Trophoblast cell (in vitro differentiated cells and primary cell): ENCODE measurements around the gene PLS3.
A peak's percentile ranks its signal among the peaks of the same experiment; 100 is the strongest.

Source experiments
- DNase-seq, 2 donors: peaks; one replicate each; pipeline ENCODE4 v3.0.0-alpha.2; 2016
- H2AFZ ChIP-seq: 2 replicates; pipeline ENCODE4 v1.6.1; 2013; ENCODE audit warnings: low read length, moderate library complexity, mild to moderate bottlenecking; ENCODE audit not compliant: insufficient read depth, poor library complexity
- H2AK5ac ChIP-seq: 2 replicates; pipeline ENCODE4 v1.6.1; 2013; ENCODE audit warnings: mild to moderate bottlenecking, low read length
- H2BK120ac ChIP-seq: 2 replicates; pipeline ENCODE4 v1.6.1; 2013; ENCODE audit warnings: low read length, mild to moderate bottlenecking, moderate library complexity; ENCODE audit not compliant: insufficient read depth, poor library complexity
- H2BK12ac ChIP-seq: 2 replicates; pipeline ENCODE4 v1.6.1; 2013; ENCODE audit warnings: mild to moderate bottlenecking, low read length, moderate library complexity
- H2BK5ac ChIP-seq: 2 replicates; pipeline ENCODE4 v1.6.1; 2013; ENCODE audit warnings: low read length, low read depth, moderate library complexity, mild to moderate bottlenecking; ENCODE audit not compliant: poor library complexity
- H3K14ac ChIP-seq: 2 replicates; pipeline ENCODE4 v1.6.1; 2013; ENCODE audit warnings: mild to moderate bottlenecking, low read length
- H3K18ac ChIP-seq: 2 replicates; pipeline ENCODE4 v1.6.1; 2013; ENCODE audit warnings: mild to moderate bottlenecking, low read length
- H3K23ac ChIP-seq: 2 replicates; pipeline ENCODE4 v1.6.1; 2013; ENCODE audit warnings: low read length
- H3K27ac ChIP-seq: 2 replicates; pipeline ENCODE4 v1.5.1; 2013; ENCODE audit warnings: low read depth, mild to moderate bottlenecking, inconsistent platforms, low read length, moderate library complexity
- H3K27me3 ChIP-seq: 2 replicates; pipeline ENCODE4 v1.6.1; 2013; ENCODE audit warnings: inconsistent platforms, mild to moderate bottlenecking, low read length, moderate library complexity; ENCODE audit not compliant: insufficient read depth
- H3K36me3 ChIP-seq, 2 experiments: 1 replicate in 1 of 2; 2 replicates in 1 of 2; pipeline ENCODE4 v1.6.1; 2013; ENCODE audit warnings: low read length in 2 of 2, mild to moderate bottlenecking in 2 of 2, moderate library complexity in 1 of 2; ENCODE audit not compliant: insufficient read depth in 2 of 2, control insufficient read depth in 1 of 2
- H3K4ac ChIP-seq: 2 replicates; pipeline ENCODE4 v1.6.1; 2013; ENCODE audit warnings: low read depth, mild to moderate bottlenecking, low read length, moderate library complexity
- H3K4me1 ChIP-seq, 2 experiments: 1 replicate in 1 of 2; 2 replicates in 1 of 2; pipeline ENCODE4 v1.6.1; 2013; ENCODE audit warnings: low read length in 2 of 2, mild to moderate bottlenecking in 2 of 2, moderate library complexity in 1 of 2; ENCODE audit not compliant: insufficient read depth in 2 of 2, control insufficient read depth in 1 of 2
- H3K4me2 ChIP-seq: 2 replicates; pipeline ENCODE4 v1.6.1; 2013; ENCODE audit warnings: inconsistent platforms, mild to moderate bottlenecking, low read length, moderate library complexity
- H3K4me3 ChIP-seq: 2 replicates; pipeline ENCODE4 v1.5.1; 2013; ENCODE audit warnings: mild to moderate bottlenecking, low read depth, low read length, inconsistent platforms
- H3K79me1 ChIP-seq: one replicate; pipeline ENCODE4 v1.6.1; 2013; ENCODE audit warnings: low read length
- H3K79me2 ChIP-seq: 2 replicates; pipeline ENCODE4 v1.6.1; 2013; ENCODE audit warnings: low read length, mild to moderate bottlenecking; ENCODE audit not compliant: control insufficient read depth, insufficient read depth, poor library complexity
- H3K9ac ChIP-seq: 2 replicates; pipeline ENCODE4 v1.6.1; 2013; ENCODE audit warnings: mild to moderate bottlenecking, low read length
- H3K9me3 ChIP-seq: 2 replicates; pipeline ENCODE4 v1.6.1; 2013; ENCODE audit warnings: low read depth, mild to moderate bottlenecking, control low read depth, inconsistent platforms, low read length; ENCODE audit not compliant: insufficient read depth
- H4K12ac ChIP-seq: 2 replicates; pipeline ENCODE4 v1.6.1; 2013; ENCODE audit warnings: low read depth, mild to moderate bottlenecking, low read length, moderate library complexity
- H4K8ac ChIP-seq: 2 replicates; pipeline ENCODE4 v1.6.1; 2013; ENCODE audit warnings: low read depth, mild to moderate bottlenecking, low read length, moderate library complexity
- H4K91ac ChIP-seq: one replicate; pipeline ENCODE4 v1.6.1; 2013; ENCODE audit warnings: low read depth, mild to moderate bottlenecking, low read length, moderate library complexity
- WGBS: extraction: QIAGEN DNeasy Blood & Tissue Kit; methylation state at CpG from one replicate; pipeline ENCODE4 v1.1.7; 2013; ENCODE audit warnings: missing lambda C conversion rate; ENCODE audit not compliant: insufficient read length, insufficient coverage; ENCODE audit errors: extremely low coverage; 5-methylcytosine and 5-hydroxymethylcytosine counted together

The PLS3 gene

DNA sequence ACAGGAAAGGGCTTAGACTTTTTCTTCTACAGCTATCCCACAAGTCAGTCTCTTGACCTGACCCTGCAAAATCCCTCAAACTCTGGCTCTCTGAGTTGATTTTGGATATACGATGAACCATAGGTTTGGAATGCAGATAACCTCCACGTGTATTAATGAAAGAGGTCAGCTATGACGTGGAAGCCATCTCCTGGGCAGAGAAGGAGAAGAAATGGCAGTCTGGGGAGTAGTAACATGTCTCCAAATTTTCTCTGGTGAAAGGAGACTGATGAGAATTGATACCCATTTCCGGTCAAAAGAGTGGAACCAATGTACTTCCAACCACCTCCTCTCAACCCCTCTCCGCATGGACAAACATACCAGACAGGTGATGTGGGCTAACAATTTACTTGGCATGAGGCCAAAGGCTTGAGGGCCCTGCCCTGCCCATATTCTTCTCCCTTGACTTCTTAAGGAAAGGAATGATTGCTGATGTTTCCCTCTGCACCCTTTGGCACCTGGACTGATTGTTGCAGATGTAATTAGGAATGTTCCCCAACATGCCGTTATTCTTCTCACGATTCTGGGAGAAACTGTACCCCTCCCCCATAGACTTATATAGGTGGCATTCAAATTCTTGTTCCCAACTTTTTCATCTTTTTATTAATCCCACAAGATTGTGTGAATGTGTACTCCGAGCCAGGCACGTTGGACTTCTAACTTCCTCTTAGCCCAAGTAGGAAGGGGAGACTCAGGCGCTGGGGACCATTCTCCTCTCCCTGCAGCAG is 580 bp upstream of the PLS3 start:
- peak overlapping the region; percentile 71 for H4K91ac ChIP-seq
- H3K4me3 ChIP-seq, result peak overlapping the region; percentile 92
- H3K79me1 ChIP-seq, result peaks cover 14% of the 10 kb centered on the region
- peak overlapping the region; percentile 49 for H2BK120ac ChIP-seq
- no peak overlapping the region for H3K4ac ChIP-seq
- H3K23ac ChIP-seq, result no peak overlapping the region
- peak overlapping the region; percentile 49 for H2BK5ac ChIP-seq
- peak overlapping the region; percentile 67 for H3K27ac ChIP-seq
- H3K4me1 ChIP-seq, result peaks cover 3 to 7% of the 10 kb centered on the region in 2 experiments
- no CpG with 5 or more reads among the region's 10 CpGs for WGBS
- peak overlapping the region; percentile 53 for H2BK12ac ChIP-seq
- no peak overlapping the region for H3K18ac ChIP-seq
- peaks cover 12% of the 10 kb centered on the region for H3K79me2 ChIP-seq
- H3K9me3 ChIP-seq, result no peaks in the 10 kb centered on the region
- H2AFZ ChIP-seq, result peak overlapping the region; percentile 17
- DNase-seq, result peak; percentile 67 to 80
- H3K4me2 ChIP-seq, result peak overlapping the region; percentile 74
- H3K9ac ChIP-seq, result no peak overlapping the region
- H3K36me3 ChIP-seq, result no peaks in the 10 kb centered on the region
- H3K27me3 ChIP-seq, result no peaks in the 10 kb centered on the region
- no peak overlapping the region for H3K14ac ChIP-seq
- no peak overlapping the region for H4K12ac ChIP-seq
- peak overlapping the region; percentile 48 for H4K8ac ChIP-seq
- no peak overlapping the region for H2AK5ac ChIP-seq

DNA sequence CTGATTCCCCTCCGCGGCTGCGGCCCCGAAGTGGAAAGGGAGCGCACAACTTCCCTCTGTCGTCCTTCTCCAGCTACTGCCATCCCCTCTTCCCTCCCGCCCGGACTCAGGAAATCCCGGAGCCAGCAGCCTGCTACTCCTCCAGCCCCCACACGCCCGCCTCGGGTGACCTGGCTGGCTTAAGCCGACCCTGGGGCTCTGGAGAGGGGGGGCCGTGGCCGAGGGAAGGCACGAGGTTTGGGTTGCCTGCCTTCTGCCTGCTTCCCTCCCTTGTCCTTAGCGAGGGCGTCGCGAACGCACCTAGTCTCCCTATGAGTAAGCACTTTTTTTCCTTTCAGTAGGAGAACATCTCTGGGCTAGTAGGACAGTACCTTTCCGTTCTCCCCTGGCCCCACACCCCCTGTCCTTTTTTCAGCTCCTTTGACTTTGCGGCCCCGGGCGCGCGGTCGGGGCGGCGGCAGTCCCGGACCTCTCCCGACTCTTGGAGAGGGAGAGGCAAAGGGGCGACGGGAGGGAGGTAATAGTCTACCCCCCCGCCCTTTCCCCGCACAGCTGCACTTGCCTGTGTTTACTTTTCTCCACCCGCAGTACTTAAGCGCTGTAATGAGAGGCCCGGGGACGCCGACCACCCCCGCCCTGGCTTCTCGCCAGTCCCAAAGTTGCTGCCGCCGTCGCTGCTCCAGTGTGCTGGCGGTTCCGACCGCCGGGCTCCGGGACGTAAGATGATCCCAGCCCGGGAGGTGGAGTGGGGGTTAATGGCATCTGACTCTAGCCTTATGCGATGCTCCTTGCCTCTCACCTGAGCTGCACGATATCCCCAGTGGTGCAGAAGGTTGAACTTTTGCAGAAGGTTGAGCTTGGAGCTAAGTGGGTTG is 868 bp downstream of the PLS3 start:
- peak overlapping the region; percentile 93 for H3K27ac ChIP-seq
- peak overlapping the region; percentile 27 for H4K12ac ChIP-seq
- no peaks in the 10 kb centered on the region for H3K27me3 ChIP-seq
- H3K4ac ChIP-seq, result peak overlapping the region; percentile 99
- peak overlapping the region; percentile 15 for H2BK12ac ChIP-seq
- H3K79me1 ChIP-seq, result peaks cover 14% of the 10 kb centered on the region
- peak overlapping the region; percentile 68 for H3K14ac ChIP-seq
- peak overlapping the region; percentile 76 for H2BK120ac ChIP-seq
- H3K9ac ChIP-seq, result peak overlapping the region; percentile 50
- peak overlapping the region; percentile 75 for H2AFZ ChIP-seq
- H3K9me3 ChIP-seq, result no peaks in the 10 kb centered on the region
- peak overlapping the region; percentile 85 for H4K8ac ChIP-seq
- peak; percentile 3 to 27 for DNase-seq
- peak overlapping the region; percentile 76 for H3K18ac ChIP-seq
- H3K4me2 ChIP-seq, result peak overlapping the region; percentile 74
- peak overlapping the region; percentile 49 for H3K23ac ChIP-seq
- peak overlapping the region; percentile 92 for H3K4me3 ChIP-seq
- H2BK5ac ChIP-seq, result peak overlapping the region; percentile 67
- no CpG with 5 or more reads among the region's 55 CpGs for WGBS
- peaks cover 12% of the 10 kb centered on the region for H3K79me2 ChIP-seq
- H2AK5ac ChIP-seq, result peak overlapping the region; percentile 15
- peak overlapping the region; percentile 96 for H4K91ac ChIP-seq
- no peaks in the 10 kb centered on the region for H3K36me3 ChIP-seq
- peaks cover 3 to 7% of the 10 kb centered on the region in 2 experiments for H3K4me1 ChIP-seq

DNA sequence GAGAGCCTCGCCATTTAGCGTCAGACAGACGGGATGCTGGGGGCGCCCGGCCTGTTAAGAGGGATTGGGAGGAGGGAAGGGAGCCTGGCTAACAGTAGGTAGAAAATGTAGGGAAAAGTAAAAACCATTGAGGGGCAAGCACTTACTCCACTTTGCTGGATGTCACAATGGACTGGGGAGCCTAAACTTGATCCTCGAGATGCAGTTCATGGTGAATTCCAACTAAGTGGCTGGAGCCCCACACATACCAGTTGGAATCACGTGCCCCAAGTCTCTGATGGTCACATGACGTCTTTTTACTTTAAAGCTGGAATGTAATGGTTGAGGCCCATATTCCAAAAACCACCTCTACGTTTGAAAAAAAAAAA is 1.5 kb downstream of the PLS3 start:
- no peak overlapping the region for H2AK5ac ChIP-seq
- no peak overlapping the region for H4K91ac ChIP-seq
- H4K8ac ChIP-seq, result no peak overlapping the region
- peak overlapping the region; percentile 27 for H4K12ac ChIP-seq
- DNase-seq, result no peak
- WGBS, result no CpG with 5 or more reads among the region's 9 CpGs
- peaks cover 3 to 7% of the 10 kb centered on the region in 2 experiments for H3K4me1 ChIP-seq
- peak overlapping the region; percentile 67 for H2BK5ac ChIP-seq
- H3K9ac ChIP-seq, result peak overlapping the region; percentile 50
- H3K9me3 ChIP-seq, result no peaks in the 10 kb centered on the region
- H3K79me1 ChIP-seq, result peaks cover 14% of the 10 kb centered on the region
- H3K4me3 ChIP-seq, result peak overlapping the region; percentile 92
- no peaks in the 10 kb centered on the region for H3K36me3 ChIP-seq
- peak overlapping the region; percentile 99 for H3K4ac ChIP-seq
- H3K4me2 ChIP-seq, result peak overlapping the region; percentile 74
- no peak overlapping the region for H3K14ac ChIP-seq
- H2AFZ ChIP-seq, result no peak overlapping the region
- H2BK12ac ChIP-seq, result no peak overlapping the region
- peak overlapping the region; percentile 93 for H3K27ac ChIP-seq
- H3K23ac ChIP-seq, result peak overlapping the region; percentile 49
- H3K27me3 ChIP-seq, result no peaks in the 10 kb centered on the region
- peaks cover 12% of the 10 kb centered on the region for H3K79me2 ChIP-seq
- no peak overlapping the region for H3K18ac ChIP-seq
- no peak overlapping the region for H2BK120ac ChIP-seq

DNA sequence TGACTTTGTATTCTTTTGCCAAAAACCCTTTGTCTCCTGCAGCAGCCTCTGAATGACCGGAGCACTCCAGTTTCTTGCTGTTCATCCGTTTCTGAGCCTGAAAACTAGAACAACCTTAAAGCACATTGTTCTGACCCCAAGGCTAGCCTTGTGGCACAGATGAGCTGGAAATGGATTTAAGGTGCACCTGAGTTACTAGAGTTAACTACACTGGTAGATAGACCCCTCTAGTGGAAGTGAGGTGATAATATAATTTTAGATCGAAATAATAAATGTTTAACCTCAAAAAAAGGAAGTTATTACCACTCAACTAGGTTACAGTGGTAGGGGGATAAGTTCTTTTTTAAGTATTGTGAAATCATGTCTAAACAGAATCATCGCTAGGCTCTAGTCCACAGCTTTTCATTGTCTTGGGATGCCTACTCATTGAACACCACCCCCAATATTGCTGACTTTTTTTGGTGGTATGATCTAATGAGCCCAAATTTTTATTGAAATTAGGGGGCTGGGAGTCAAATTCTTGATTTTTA is 2.7 kb downstream of the PLS3 start:
- no peak overlapping the region for H2BK5ac ChIP-seq
- peaks cover 14% of the 10 kb centered on the region for H3K79me1 ChIP-seq
- no peak overlapping the region for H3K18ac ChIP-seq
- no peak overlapping the region for H2BK120ac ChIP-seq
- H4K91ac ChIP-seq, result no peak overlapping the region
- no peak overlapping the region for H3K4ac ChIP-seq
- no peak overlapping the region for H3K14ac ChIP-seq
- no peaks in the 10 kb centered on the region for H3K27me3 ChIP-seq
- H3K9ac ChIP-seq, result no peak overlapping the region
- no peak overlapping the region for H4K8ac ChIP-seq
- no peak overlapping the region for H3K23ac ChIP-seq
- peaks cover 12% of the 10 kb centered on the region for H3K79me2 ChIP-seq
- H2AK5ac ChIP-seq, result no peak overlapping the region
- H3K4me2 ChIP-seq, result no peak overlapping the region
- no CpG with 5 or more reads among the region's 4 CpGs for WGBS
- H3K4me3 ChIP-seq, result no peak overlapping the region
- no peak for DNase-seq
- no peaks in the 10 kb centered on the region for H3K36me3 ChIP-seq
- no peak overlapping the region for H2BK12ac ChIP-seq
- H2AFZ ChIP-seq, result no peak overlapping the region
- peaks cover 3 to 7% of the 10 kb centered on the region in 2 experiments for H3K4me1 ChIP-seq
- H3K27ac ChIP-seq, result no peak overlapping the region
- no peak overlapping the region for H4K12ac ChIP-seq
- H3K9me3 ChIP-seq, result no peaks in the 10 kb centered on the region
